Esophagus muscularis mucosa (tissue), 4 donors: ENCODE data around the gene SAXO1. TPM values are rescaled to one million over a fixed set of nuclear protein-coding genes. Genes with fewer than 3 reads are reported as not detected.
"Not testable (repeated sequence)": the region's sequence is repeated elsewhere in the genome, so short reads cannot be mapped to it uniquely, and the experiment has no call there.

Source experiments
- DNase-seq: peaks from one replicate; pipeline ENCODE4 v3.0.0-alpha.2; 2017; ENCODE audit errors: extremely low spot score
- H3K27ac ChIP-seq, 4 donors: fragments of 200-600 bp; sonication (generic); replicated peaks in 1 of 4; 1 replicate in 3 of 4; 2 replicates in 1 of 4; pipeline ENCODE4 v1.5.1; 2016 to 2019; ENCODE audit warnings: mild to moderate bottlenecking in 1 of 4
- H3K27me3 ChIP-seq, 4 donors: fragments of 200-600 bp; sonication (generic); one replicate each; pipeline versions ENCODE4 v1.5.1 to v1.6.0; 2016 to 2019
- H3K36me3 ChIP-seq, 4 donors: fragments of 200-600 bp; sonication (generic); one replicate each; pipeline ENCODE4 v1.5.1; 2016 to 2019
- H3K4me1 ChIP-seq, 4 donors: fragments of 200-600 bp; sonication (generic); one replicate each; pipeline ENCODE4 v1.5.1; 2016 to 2019
- H3K4me3 ChIP-seq, 4 donors: fragments of 200-600 bp; sonication (generic); 1 replicate in 2 of 4; 2 replicates in 2 of 4; pipeline ENCODE4 v1.5.1; 2016 to 2019; ENCODE audit warnings: mild to moderate bottlenecking in 4 of 4, moderate library complexity in 1 of 4
- H3K9me3 ChIP-seq, 4 donors: fragments of 200-600 bp; sonication (generic); 1 replicate in 3 of 4; 2 replicates in 1 of 4; pipeline ENCODE4 v1.5.1; 2016 to 2019
- EP300 ChIP-seq: sonication (generic); formaldehyde crosslinking; IDR thresholded peaks from one replicate; pipeline ENCODE4 v1.6.1; 2017; ENCODE audit warnings: antibody characterized with exemption
- POLR2A ChIP-seq: fragments of 450-650 bp; IDR thresholded peaks from one replicate; pipeline ENCODE4 v1.6.1; 2017; ENCODE audit warnings: antibody characterized with exemption, moderate library complexity, mild to moderate bottlenecking, low read depth
- POLR2AphosphoS5 ChIP-seq, 2 donors: sonication (generic); formaldehyde crosslinking; IDR thresholded peaks; one replicate each; pipeline ENCODE4 v1.6.1; 2017; ENCODE audit warnings: antibody characterized with exemption in 2 of 2
- WGBS: methylation state at CpG from one replicate; pipeline ENCODE4 v1.1.5; 2018; 5-methylcytosine and 5-hydroxymethylcytosine counted together
- intact Hi-C: fragments of 100-400 bp; cut with DNase I; formaldehyde crosslinking; loops from one replicate; pipeline ENCODE4 v1.15.1; 2023
- total RNA-seq, 4 donors: library from RNA; depleted of rRNA; stranded (reverse); fragments of >200 nt; gene quantifications; one replicate each; pipeline versions ENCODE4 v1.1.0 to v1.2.1, GENCODE V29; 2016
- TF ChIP-seq, protein P1 (sequence below), 3 experiments: fragments of 200-600 bp in 2 of 3; fragments of 450-650 bp in 1 of 3; sonication (generic) in 2 of 3; IDR thresholded peaks; one replicate each; pipeline ENCODE4 v1.5.1; 2017 to 2019; ENCODE audit warnings: antibody characterized with exemption in 3 of 3, mild to moderate bottlenecking in 2 of 3, moderate library complexity in 1 of 3

The SAXO1 gene
- total RNA-seq, 4 donors from 2014 or later, result 0.11 to 0.17 TPM; not detected in 2

GRCh38 chr9:19026375-19026774 lies 6.6 kb downstream of the SAXO1 start:
- Histone ChIP-seq H3K27ac (no peak overlapping the region), H3K9me3 (no peaks in the 10 kb centered on the region), H3K36me3 (no peaks in the 10 kb centered on the region), H3K4me1 (no peaks in the 10 kb centered on the region), H3K27me3 (peaks cover 0 to 4% (median 0%) of the 10 kb centered on the region in 4 donors), H3K4me3 (no peak overlapping the region)
- intact Hi-C loops, result loop anchor here (5.0 to 10.0 kb wide), 3 partner anchors 769 to 1494 kb away; no protein-coding TSS in a partner anchor
- WGBS, result 91% methylated on average over 6 of the region's 6 CpGs
- TF ChIP-seq POLR2AphosphoS5 (IDR thresholded peaks at IDR 0.05) (no peak), POLR2A (no peak), EP300 (no peak)
- TF ChIP-seq, protein P1, sequence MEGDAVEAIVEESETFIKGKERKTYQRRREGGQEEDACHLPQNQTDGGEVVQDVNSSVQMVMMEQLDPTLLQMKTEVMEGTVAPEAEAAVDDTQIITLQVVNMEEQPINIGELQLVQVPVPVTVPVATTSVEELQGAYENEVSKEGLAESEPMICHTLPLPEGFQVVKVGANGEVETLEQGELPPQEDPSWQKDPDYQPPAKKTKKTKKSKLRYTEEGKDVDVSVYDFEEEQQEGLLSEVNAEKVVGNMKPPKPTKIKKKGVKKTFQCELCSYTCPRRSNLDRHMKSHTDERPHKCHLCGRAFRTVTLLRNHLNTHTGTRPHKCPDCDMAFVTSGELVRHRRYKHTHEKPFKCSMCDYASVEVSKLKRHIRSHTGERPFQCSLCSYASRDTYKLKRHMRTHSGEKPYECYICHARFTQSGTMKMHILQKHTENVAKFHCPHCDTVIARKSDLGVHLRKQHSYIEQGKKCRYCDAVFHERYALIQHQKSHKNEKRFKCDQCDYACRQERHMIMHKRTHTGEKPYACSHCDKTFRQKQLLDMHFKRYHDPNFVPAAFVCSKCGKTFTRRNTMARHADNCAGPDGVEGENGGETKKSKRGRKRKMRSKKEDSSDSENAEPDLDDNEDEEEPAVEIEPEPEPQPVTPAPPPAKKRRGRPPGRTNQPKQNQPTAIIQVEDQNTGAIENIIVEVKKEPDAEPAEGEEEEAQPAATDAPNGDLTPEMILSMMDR (IDR thresholded peaks at IDR 0.05), result no peak
- DNase-seq, result no peak

- DNase-seq, result no peak
- Histone ChIP-seq H3K4me1 (no peaks in the 10 kb centered on the region), H3K27ac (no peak overlapping the region), H3K4me3 (no peak overlapping the region), H3K36me3 (no peaks in the 10 kb centered on the region), H3K9me3 (no peaks in the 10 kb centered on the region), H3K27me3 (no peaks in the 10 kb centered on the region)
- WGBS, result 74% methylated on average over 5 of the region's 5 CpGs
- TF ChIP-seq EP300 (no peak), POLR2A (no peak), POLR2AphosphoS5 (IDR thresholded peaks at IDR 0.05) (no peak)
- TF ChIP-seq, protein P1 (IDR thresholded peaks at IDR 0.05), result no peak
- intact Hi-C loops, result loop anchor here (10.0 kb wide), 1 partner anchor 1218 kb away; no protein-coding TSS in a partner anchor
These were observed 9.9 kb downstream of the SAXO1 start for GRCh38 chr9:19023078-19023477.

GRCh38 chr9:19022206-19022605 lies 10.8 kb downstream of the SAXO1 start:
- no peaks in the 10 kb centered on the region for H3K9me3 ChIP-seq
- DNase-seq, result no peak
- no peaks in the 10 kb centered on the region for H3K27me3 ChIP-seq
- H3K4me3 ChIP-seq, result no peak overlapping the region
- no peaks in the 10 kb centered on the region for H3K4me1 ChIP-seq
- H3K27ac ChIP-seq, result no peak overlapping the region
- TF ChIP-seq POLR2A (no peak), POLR2AphosphoS5 (IDR thresholded peaks at IDR 0.05) (no peak), EP300 (no peak)
- TF ChIP-seq, protein P1 (IDR thresholded peaks at IDR 0.05), result no peak
- H3K36me3 ChIP-seq, result no peaks in the 10 kb centered on the region
- 89% methylated on average over 2 of the region's 2 CpGs for WGBS
- intact Hi-C loops, result loop anchor here (10.0 kb wide), 1 partner anchor 1217 kb away; no protein-coding TSS in a partner anchor

GRCh38 chr9:19021649-19022048 lies 11.4 kb downstream of the SAXO1 start:
- H3K9me3 ChIP-seq, H3K27ac ChIP-seq, H3K4me3 ChIP-seq, DNase-seq, H3K36me3 ChIP-seq, H3K4me1 ChIP-seq, H3K27me3 ChIP-seq: not testable (repeated sequence)
- intact Hi-C loops, result loop anchor here (10.0 kb wide), 1 partner anchor 1217 kb away; no protein-coding TSS in a partner anchor
- 93% methylated on average over 2 of the region's 2 CpGs for WGBS

- Histone ChIP-seq H3K27ac (no peak overlapping the region), H3K4me3 (no peak overlapping the region), H3K4me1 (no peaks in the 10 kb centered on the region), H3K36me3 (no peaks in the 10 kb centered on the region), H3K27me3 (no peaks in the 10 kb centered on the region), H3K9me3 (no peaks in the 10 kb centered on the region)
- DNase-seq, result no peak
- WGBS, result 85% methylated on average over 3 of the region's 3 CpGs
- intact Hi-C loops, result loop anchor here (10.0 kb wide), 1 partner anchor 1216 kb away; no protein-coding TSS in a partner anchor
- no peak for TF ChIP-seq POLR2AphosphoS5 (IDR thresholded peaks at IDR 0.05)
- no peak for TF ChIP-seq EP300
- no peak for TF ChIP-seq POLR2A
- TF ChIP-seq, protein P1 (IDR thresholded peaks at IDR 0.05), result no peak
These were observed 12.0 kb downstream of the SAXO1 start for GRCh38 chr9:19020886-19021455.
